ENCODE data around the gene EML1.

Gene EML1

GRCh38 chr14:99809859-99810558, 16.8 kb downstream of the EML1 start:
- no peak for DNase-seq (ENCODE audit: extremely low spot score)
- TF ChIP-seq CTCF (IDR thresholded peaks at IDR 0.05; ENCODE audit: control extremely low read depth, extremely low read depth, low read depth, missing control alignments), result no peak
- POLR2A ChIA-PET, result no interaction called here
- CTCF ChIA-PET, result no interaction called here

- ChIA-PET CTCF (no interaction called here), POLR2A (no interaction called here)
Measured at GRCh38 chr14:99810559-99810874, 17.3 kb downstream of the EML1 start.

GRCh38 chr14:99812096-99812750, 19.0 kb downstream of the EML1 start:
- DNase-seq (ENCODE audit: extremely low spot score), result no peak
- no peak for TF ChIP-seq CTCF (IDR thresholded peaks at IDR 0.05; ENCODE audit: control extremely low read depth, extremely low read depth, low read depth, missing control alignments)
- POLR2A ChIA-PET, result no interaction called here
- CTCF ChIA-PET, result interaction anchor here (1.2 kb wide), 1 partner anchor 25 kb away, joined by 3 read pairs; no protein-coding TSS in a partner anchor

More at GRCh38 chr14:99810559-99810874, 17.3 kb downstream of the EML1 start:
- no peak for DNase-seq (ENCODE audit: extremely low spot score)
- no peak for TF ChIP-seq CTCF (IDR thresholded peaks at IDR 0.05; ENCODE audit: control extremely low read depth, extremely low read depth, low read depth, missing control alignments)

- ChIA-PET CTCF (interaction anchor here (1.2 kb wide), 1 partner anchor 24 kb away, joined by 3 read pairs; no protein-coding TSS in a partner anchor), POLR2A (no interaction called here)
- DNase-seq (ENCODE audit: extremely low spot score), result no peak
- no peak for TF ChIP-seq CTCF (IDR thresholded peaks at IDR 0.05; ENCODE audit: control extremely low read depth, extremely low read depth, low read depth, missing control alignments)
Measured at GRCh38 chr14:99812892-99813291, 19.7 kb downstream of the EML1 start.

- DNase-seq (ENCODE audit: extremely low spot score), result no peak
- POLR2A ChIA-PET, result no interaction called here
- TF ChIP-seq CTCF (IDR thresholded peaks at IDR 0.05; ENCODE audit: control extremely low read depth, extremely low read depth, low read depth, missing control alignments), result no peak
- CTCF ChIA-PET, result interaction anchor here (1.5 kb wide), 1 partner anchor 86 kb away, joined by 3 read pairs; no protein-coding TSS in a partner anchor
Measured at GRCh38 chr14:99815696-99816095, 22.5 kb downstream of the EML1 start.

GRCh38 chr14:99816217-99816616, 23.0 kb downstream of the EML1 start:
- POLR2A ChIA-PET, result no interaction called here
- CTCF ChIA-PET, result interaction anchor here (1.5 kb wide), 1 partner anchor 86 kb away, joined by 3 read pairs; no protein-coding TSS in a partner anchor
- TF ChIP-seq CTCF (IDR thresholded peaks at IDR 0.05; ENCODE audit: control extremely low read depth, extremely low read depth, low read depth, missing control alignments), result no peak
- no peak for DNase-seq (ENCODE audit: extremely low spot score)
